ENCODE data around the gene RARG.
A peak's percentile ranks its signal among the peaks of the same experiment; 100 is the strongest.

RARG gene
- total RNA-seq, result 23.5 reads per million, percentile 50 among the genes with 10 or more reads in this experiment

GRCh38 chr12:53231921-53232645, at the start of gene RARG:
TSS of gene RARG (minus strand) at chr12:53232209. CDS start at chr12:53227545, 4,664 bp downstream.
- DNase-seq, result peak; percentile 49

GRCh38 chr12:53279888-53280498, 48.0 kb upstream of the RARG start:
- DNase-seq, result no peak

- no peak for DNase-seq
Observed at GRCh38 chr12:53279283-53279869, 47.4 kb upstream of the RARG start.

- DNase-seq, result no peak
Observed at GRCh38 chr12:53277981-53278380, 46.0 kb upstream of the RARG start.

- no peak for DNase-seq
Observed at GRCh38 chr12:53276511-53276910, 44.5 kb upstream of the RARG start.

- no peak for DNase-seq
Observed at GRCh38 chr12:53274445-53274844, 42.4 kb upstream of the RARG start.

GRCh38 chr12:53268630-53269562, 36.9 kb upstream of the RARG start:
- no peak for DNase-seq

- DNase-seq, result peak; percentile 74
Observed at GRCh38 chr12:53267999-53268629, 36.1 kb upstream of the RARG start, which contains the start of gene ESPL1. TSS of gene ESPL1 (plus strand) at chr12:53268299. CDS start at chr12:53268767, 468 bp downstream.

- no peak for DNase-seq
Observed at GRCh38 chr12:53267306-53267998, 35.4 kb upstream of the RARG start.

- DNase-seq, result no peak
Observed at GRCh38 chr12:53265783-53266182, 33.8 kb upstream of the RARG start.

GRCh38 chr12:53259891-53260290, 27.9 kb upstream of the RARG start:
- DNase-seq, result no peak

GRCh38 chr12:53258541-53259539, 26.8 kb upstream of the RARG start:
- DNase-seq, result no peak

GRCh38 chr12:53255996-53256395, 24.0 kb upstream of the RARG start:
- DNase-seq, result no peak

GRCh38 chr12:53254816-53255545, 23.0 kb upstream of the RARG start:
- no peak for DNase-seq

- DNase-seq, result no peak
Observed at GRCh38 chr12:53253298-53253697, 21.3 kb upstream of the RARG start.

GRCh38 chr12:53252349-53252916, 20.4 kb upstream of the RARG start:
- DNase-seq, result no peak

- DNase-seq, result peak; percentile 63
Observed at GRCh38 chr12:53251477-53252348, 19.7 kb upstream of the RARG start.

- DNase-seq, result no peak
Observed at GRCh38 chr12:53245286-53245685, 13.3 kb upstream of the RARG start.
